ENCODE data around the gene STRBP.

The STRBP gene

GRCh38 chr9:123081824-123082223 lies 186.6 kb downstream of the STRBP start:
- peak; percentile 52 for TF ChIP-seq CTCF (IDR thresholded peaks at IDR 0.05; ENCODE audit: insufficient read depth, low read depth, low read length, missing control alignments)
- no peak overlapping the region for H3K4me3 ChIP-seq (ENCODE audit: low read length)
- DNase-seq (ENCODE audit: low read depth), result peak; percentile 41

GRCh38 chr9:123080444-123080843 lies 187.9 kb downstream of the STRBP start:
- DNase-seq (ENCODE audit: low read depth), result no peak
- H3K4me3 ChIP-seq (ENCODE audit: low read length), result no peak overlapping the region
- TF ChIP-seq CTCF (IDR thresholded peaks at IDR 0.05; ENCODE audit: insufficient read depth, low read depth, low read length, missing control alignments), result no peak

GRCh38 chr9:123074628-123075027 lies 193.8 kb downstream of the STRBP start:
- H3K4me3 ChIP-seq (ENCODE audit: low read length), result no peak overlapping the region
- DNase-seq (ENCODE audit: low read depth), result no peak
- TF ChIP-seq CTCF (IDR thresholded peaks at IDR 0.05; ENCODE audit: insufficient read depth, low read depth, low read length, missing control alignments), result no peak

GRCh38 chr9:123073991-123074422 lies 194.4 kb downstream of the STRBP start:
- no peak for TF ChIP-seq CTCF (IDR thresholded peaks at IDR 0.05; ENCODE audit: insufficient read depth, low read depth, low read length, missing control alignments)
- DNase-seq (ENCODE audit: low read depth), result no peak
- no peak overlapping the region for H3K4me3 ChIP-seq (ENCODE audit: low read length)

GRCh38 chr9:123073441-123073840 lies 194.9 kb downstream of the STRBP start:
- no peak for DNase-seq (ENCODE audit: low read depth)
- no peak overlapping the region for H3K4me3 ChIP-seq (ENCODE audit: low read length)
- TF ChIP-seq CTCF (IDR thresholded peaks at IDR 0.05; ENCODE audit: insufficient read depth, low read depth, low read length, missing control alignments), result no peak

GRCh38 chr9:123072407-123072995 lies 195.9 kb downstream of the STRBP start:
- DNase-seq (ENCODE audit: low read depth), result no peak
- no peak overlapping the region for H3K4me3 ChIP-seq (ENCODE audit: low read length)
- no peak for TF ChIP-seq CTCF (IDR thresholded peaks at IDR 0.05; ENCODE audit: insufficient read depth, low read depth, low read length, missing control alignments)

Data from epithelial cell of esophagus (primary cell).